HG03159 (cell line): ENCODE measurements around the gene NPTN.

Source experiments
- ATAC-seq: cut with Tn5 transposase; IDR thresholded peaks from one replicate; pipeline ENCODE4 v1.9.1; 2021; ENCODE audit warnings: mild to moderate bottlenecking, moderate library complexity; ENCODE audit not compliant: unreplicated experiment

The NPTN gene

GRCh38 chr15:73632670-73633058 lies 525 bp downstream of the NPTN start:
- ATAC-seq, result peak; percentile 10

DNA sequence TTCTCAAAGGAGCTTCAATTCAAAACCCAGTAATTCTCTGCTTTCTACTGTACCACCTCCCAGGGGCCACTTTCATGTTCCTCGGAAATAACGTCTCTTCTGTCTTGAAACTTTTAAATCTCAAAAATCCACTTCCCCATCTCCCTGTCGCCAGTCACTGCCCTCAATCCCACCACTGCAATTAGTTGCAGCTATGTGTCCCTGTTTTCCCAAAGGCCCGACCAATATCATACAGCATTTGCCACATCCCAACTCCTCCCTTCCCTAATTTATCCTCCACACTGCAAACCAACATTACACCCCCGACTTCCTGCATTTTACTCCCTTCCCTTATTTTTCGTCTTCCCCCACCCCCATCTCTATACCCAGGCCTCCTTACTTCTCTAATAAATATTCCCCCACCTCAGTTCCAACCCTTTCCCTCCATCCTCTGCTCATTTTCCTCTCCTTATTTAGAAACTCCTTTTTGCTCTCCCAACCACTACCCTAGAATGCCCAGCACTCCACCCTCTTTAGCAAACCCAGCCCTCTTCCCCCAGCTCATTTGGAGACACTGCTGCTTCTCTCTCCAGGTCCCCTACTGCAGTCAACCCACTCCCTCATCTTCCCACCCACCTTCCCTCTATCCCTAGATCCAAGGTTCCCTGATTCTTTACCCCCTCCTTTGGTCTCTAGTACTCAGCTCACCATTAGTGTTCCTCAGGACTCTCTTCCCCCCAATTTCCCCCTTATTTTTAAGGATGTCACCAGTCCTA lies 1.1 kb downstream of the NPTN start:
- no peak for ATAC-seq

DNA sequence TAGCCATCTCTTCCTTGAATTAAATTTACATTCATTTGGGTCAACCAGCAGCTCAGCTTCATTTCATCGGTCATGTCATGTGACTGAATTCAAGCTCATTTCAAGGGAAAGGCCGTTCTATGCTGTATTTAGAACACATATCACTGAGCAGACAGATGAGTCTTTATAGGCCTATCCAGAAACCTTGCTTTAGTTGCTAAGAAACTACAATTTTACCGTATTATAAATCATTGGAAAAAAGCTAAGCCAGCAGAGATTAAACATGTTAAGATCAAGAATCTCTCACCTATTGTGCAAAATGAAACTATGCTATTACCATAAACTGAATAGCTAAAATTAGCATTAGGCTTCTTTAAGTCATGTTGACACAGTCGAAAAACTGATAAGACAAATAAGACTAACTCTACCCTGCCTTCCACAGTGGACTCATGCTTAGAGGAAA lies 2.2 kb downstream of the NPTN start:
- ATAC-seq, result no peak

- no peak for ATAC-seq
These were observed 3.3 kb downstream of the NPTN start for GRCh38 chr15:73629798-73630429.

DNA sequence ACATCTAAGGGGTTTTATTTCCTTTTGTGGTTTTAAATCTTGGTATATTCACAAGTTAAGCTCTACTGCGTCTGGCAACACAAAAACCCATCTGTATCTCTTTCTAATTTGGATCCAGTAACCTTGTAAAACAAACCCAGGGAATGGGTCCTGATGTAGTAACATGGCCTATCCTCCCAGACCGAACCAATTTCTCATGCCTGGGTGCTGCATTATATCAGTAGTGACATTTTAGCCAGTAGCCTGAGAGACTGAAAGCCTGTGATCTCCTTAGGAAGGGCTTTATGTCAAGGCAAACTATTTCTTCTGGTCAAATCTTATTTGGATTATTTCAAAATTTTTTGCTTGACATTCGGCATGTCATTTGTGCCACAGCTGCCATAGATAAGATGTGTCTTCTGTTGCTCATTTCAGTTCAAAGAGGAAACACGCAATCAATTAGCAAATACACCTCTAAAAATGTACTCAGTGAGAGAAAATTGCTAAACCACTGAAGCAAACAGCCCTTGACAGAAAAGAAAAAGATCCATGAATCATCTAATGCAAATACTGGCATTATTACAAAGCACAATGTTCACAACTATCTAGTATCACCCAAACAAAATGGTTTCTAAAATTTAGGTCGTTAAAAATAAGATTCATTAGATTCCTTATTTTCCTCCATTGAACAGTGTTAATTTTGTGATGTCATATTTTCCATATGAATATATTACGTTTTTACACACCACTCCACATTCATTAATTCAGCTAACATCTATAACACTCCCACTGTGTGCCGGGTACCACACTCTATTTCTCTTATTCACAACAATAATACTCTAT lies 4.0 kb downstream of the NPTN start:
- no peak for ATAC-seq

- ATAC-seq, result no peak
These were observed 5.1 kb downstream of the NPTN start for GRCh38 chr15:73628102-73628501.

GRCh38 chr15:73626072-73626471 lies 7.1 kb downstream of the NPTN start:
- no peak for ATAC-seq

DNA sequence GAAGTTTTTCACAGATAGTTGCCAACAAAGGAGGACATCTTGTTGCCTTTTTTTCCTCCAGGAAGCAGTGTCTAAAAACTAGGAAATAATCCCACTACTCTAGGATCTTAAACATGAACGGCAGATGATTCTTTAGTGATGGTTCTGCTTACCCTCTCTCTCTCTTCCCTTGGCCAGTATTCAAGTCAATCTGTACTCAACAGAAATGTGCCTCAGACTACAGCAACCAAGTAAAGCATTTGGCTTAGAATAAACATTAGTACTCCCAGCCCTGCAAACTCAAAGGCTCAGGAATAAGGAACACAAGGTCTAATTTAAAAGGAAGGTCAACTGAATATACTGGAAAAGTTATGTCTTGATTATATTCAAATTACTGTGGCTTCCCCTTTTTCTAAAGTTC lies 8.7 kb downstream of the NPTN start:
- no peak for ATAC-seq

- no peak for ATAC-seq
These were observed 11.8 kb downstream of the NPTN start for GRCh38 chr15:73621286-73621826.

GRCh38 chr15:73620078-73620477 lies 13.1 kb downstream of the NPTN start:
- ATAC-seq, result no peak

DNA sequence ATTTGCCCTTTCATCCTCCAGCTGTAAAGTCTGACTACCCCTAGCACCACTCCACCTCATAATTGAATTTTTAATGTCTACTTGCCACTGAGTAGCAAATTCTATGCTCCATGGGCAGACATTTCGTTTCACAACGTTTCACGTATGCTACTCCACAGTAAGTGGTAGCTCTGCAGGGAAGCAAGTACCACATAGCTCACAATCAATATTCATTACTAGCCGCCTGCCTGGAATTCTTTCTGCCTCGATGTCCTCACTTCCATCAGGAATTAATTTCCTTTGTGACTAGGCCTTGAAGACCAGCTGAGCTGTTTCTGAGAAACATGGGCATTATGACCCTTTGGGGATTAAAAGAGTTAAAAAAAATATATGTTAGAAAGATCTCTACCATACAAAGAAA lies 15.3 kb downstream of the NPTN start:
- ATAC-seq, result no peak

- no peak for ATAC-seq
These were observed 15.8 kb downstream of the NPTN start for GRCh38 chr15:73617301-73617831.

GRCh38 chr15:73608941-73609340 lies 24.2 kb downstream of the NPTN start:
- ATAC-seq, result no peak

DNA sequence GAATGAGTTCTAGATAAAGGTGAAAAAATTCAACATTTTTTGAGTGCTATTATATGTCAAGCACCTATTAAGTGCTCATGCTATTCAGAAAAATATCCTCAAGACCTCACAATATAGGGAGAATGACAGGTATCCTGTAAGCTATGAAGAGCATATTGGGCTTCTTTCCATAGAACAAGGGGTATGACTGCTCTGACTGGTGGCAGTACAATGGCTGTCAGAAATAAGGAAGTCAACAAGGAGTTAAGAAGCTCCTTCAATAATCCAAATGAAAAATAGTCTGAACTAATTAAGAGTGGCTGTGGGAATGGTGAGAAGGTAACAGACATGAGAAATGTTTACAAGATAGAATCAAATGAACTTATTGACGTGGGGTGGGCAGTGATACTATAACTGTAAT lies 24.7 kb downstream of the NPTN start:
- ATAC-seq, result no peak

- ATAC-seq, result no peak
These were observed 25.3 kb downstream of the NPTN start for GRCh38 chr15:73607843-73608242.

DNA sequence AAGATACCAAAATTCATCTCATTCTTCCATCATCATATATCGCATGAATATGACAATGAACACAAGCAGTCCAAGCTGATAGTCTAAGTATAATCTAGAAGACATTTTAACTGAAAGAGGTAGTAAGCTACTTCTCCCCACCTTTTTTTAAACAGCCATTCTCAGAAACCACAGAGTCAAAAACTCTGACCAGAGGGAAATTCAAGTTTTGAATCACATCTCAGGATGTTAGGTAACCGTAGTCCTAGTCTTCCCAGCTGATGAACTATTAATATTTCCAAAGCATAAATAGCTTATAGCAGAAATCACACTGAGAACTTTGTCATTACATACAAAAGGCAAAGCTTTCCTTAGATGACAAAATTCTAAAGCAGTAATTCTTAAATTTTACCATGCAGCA lies 25.8 kb downstream of the NPTN start:
- ATAC-seq, result no peak

DNA sequence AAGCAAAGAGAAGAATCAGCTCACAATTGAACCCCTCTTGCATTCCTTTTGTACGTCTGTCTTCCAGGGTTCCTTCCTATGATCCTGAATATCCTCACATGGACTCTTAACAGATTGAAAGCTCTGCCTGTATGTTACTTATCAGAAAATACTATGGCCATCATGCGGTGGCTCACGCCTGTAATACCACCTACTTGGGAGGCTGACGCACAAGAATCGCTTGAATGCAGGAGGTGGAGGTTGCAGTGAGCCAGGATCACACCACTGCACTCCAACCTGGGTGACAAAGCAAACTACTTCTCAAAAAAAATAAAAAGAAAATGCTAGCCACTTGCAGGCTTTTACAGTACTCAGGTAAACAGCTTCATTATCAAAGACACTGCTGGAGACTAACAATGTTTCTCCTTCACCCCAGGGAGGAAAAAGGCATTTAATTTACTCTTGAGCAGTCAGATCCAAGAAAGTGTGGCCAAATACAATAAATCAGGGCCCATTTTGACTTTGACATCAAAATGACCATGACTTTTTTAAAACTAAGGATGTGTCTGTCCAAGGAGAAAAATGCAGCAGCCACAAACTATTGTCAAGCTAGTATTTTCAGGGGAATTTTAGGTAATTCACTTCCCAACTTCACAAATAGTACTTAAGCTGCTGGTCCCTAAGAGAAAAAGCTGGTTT lies 27.3 kb downstream of the NPTN start:
- no peak for ATAC-seq

- no peak for ATAC-seq
These were observed 28.7 kb downstream of the NPTN start for GRCh38 chr15:73604477-73604876.

GRCh38 chr15:73602992-73603391 lies 30.2 kb downstream of the NPTN start:
- no peak for ATAC-seq

DNA sequence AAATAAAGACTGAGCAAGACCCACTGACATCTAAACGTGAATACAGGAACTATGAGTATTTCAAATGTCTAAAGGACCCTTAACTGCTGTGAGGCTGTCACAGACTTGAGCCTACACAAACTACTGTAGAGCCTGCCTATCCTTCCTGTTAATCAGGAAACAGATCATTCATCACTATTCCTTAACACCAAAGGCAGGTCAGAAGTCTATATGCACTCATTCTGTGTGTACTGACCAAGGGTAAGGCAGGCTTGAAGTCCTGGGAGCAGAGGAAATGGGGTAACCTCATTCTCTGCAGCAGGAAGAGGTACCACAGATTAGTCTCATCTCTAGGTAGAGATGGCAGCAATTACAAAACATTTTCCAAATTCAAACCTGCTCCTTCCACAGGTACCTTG lies 30.7 kb downstream of the NPTN start:
- no peak for ATAC-seq
